ENCODE measurements around the gene SPHK1.

- no peak for TF ChIP-seq CTCF (IDR thresholded peaks at IDR 0.05; ENCODE audit: low read length)
- no peak for TF ChIP-seq EZH2 (IDR thresholded peaks at IDR 0.05; ENCODE audit: borderline replicate concordance, low read length)
Observed at GRCh38 chr17:76434870-76435269, 50.5 kb downstream of the SPHK1 start.

Data from OCI-LY1 (cell line).